ENCODE results near the gene ATN1.

- TF ChIP-seq CREB1 (IDR thresholded peaks at IDR 0.05; ENCODE audit: low read depth), result no peak
- TF ChIP-seq NFIC (IDR thresholded peaks at IDR 0.05), result no peak
- TF ChIP-seq REST (IDR thresholded peaks at IDR 0.05; ENCODE audit: low read depth), result no peak
These were observed 1.1 kb downstream of the ATN1 start for GRCh38 chr12:6928703-6929407.
